Hepatocyte (in vitro differentiated cells): Measurements from ENCODE around the gene CARMIL1. TPM values are rescaled to one million over a fixed set of nuclear protein-coding genes. Genes with fewer than 3 reads are reported as not detected.

Source experiments
- DNase-seq: peaks from one replicate; pipeline ENCODE4 v3.0.0-alpha.2; 2016; ENCODE audit warnings: low spot score
- H2AFZ ChIP-seq: fragments of 200-600 bp; sonication (generic); 2 replicates; pipeline ENCODE4 v1.6.0; 2016; ENCODE audit warnings: antibody characterized with exemption, mild to moderate bottlenecking
- H3K27ac ChIP-seq: fragments of 200-600 bp; sonication (generic); 2 replicates; pipeline ENCODE4 v1.5.1; 2016; ENCODE audit warnings: mild to moderate bottlenecking
- H3K27me3 ChIP-seq: fragments of 200-600 bp; sonication (generic); 2 replicates; pipeline ENCODE4 v1.6.1; 2016
- H3K36me3 ChIP-seq: fragments of 200-600 bp; sonication (generic); replicated peaks from 2 replicates; pipeline ENCODE4 v1.5.1; 2016; ENCODE audit warnings: low read depth; ENCODE audit not compliant: insufficient read depth
- H3K4me1 ChIP-seq: fragments of 200-600 bp; sonication (generic); 2 replicates; pipeline ENCODE4 v1.5.1; 2016; ENCODE audit warnings: mild to moderate bottlenecking, moderate library complexity; ENCODE audit not compliant: insufficient read depth
- H3K4me2 ChIP-seq: fragments of 200-600 bp; sonication (generic); 2 replicates; pipeline ENCODE4 v1.6.0; 2016
- H3K4me3 ChIP-seq: fragments of 200-600 bp; sonication (generic); 2 replicates; pipeline ENCODE4 v1.5.1; 2016; ENCODE audit warnings: mild to moderate bottlenecking
- H3K79me2 ChIP-seq: fragments of 200-600 bp; sonication (generic); 2 replicates; pipeline ENCODE4 v1.6.0; 2017; ENCODE audit warnings: mild to moderate bottlenecking
- H3K9me2 ChIP-seq: fragments of 200-600 bp; sonication (generic); replicated peaks from 2 replicates; pipeline ENCODE4 v1.6.0; 2017; ENCODE audit warnings: mild to moderate bottlenecking; ENCODE audit not compliant: insufficient read depth
- H3K9me3 ChIP-seq: fragments of 200-600 bp; sonication (generic); 2 replicates; pipeline ENCODE4 v1.5.1; 2016; ENCODE audit warnings: low read depth, mild to moderate bottlenecking
- H4K20me1 ChIP-seq: fragments of 200-600 bp; sonication (generic); 2 replicates; pipeline ENCODE4 v1.6.0; 2016; ENCODE audit warnings: mild to moderate bottlenecking; ENCODE audit not compliant: insufficient read depth, poor library complexity, severe bottlenecking
- EZH2 ChIP-seq: fragments of 200-600 bp; sonication (generic); IDR thresholded peaks from 2 replicates; pipeline ENCODE4 v1.6.1; 2016; ENCODE audit warnings: antibody characterized with exemption, mild to moderate bottlenecking, borderline replicate concordance
- EZH2phosphoT487 ChIP-seq: fragments of 200-600 bp; sonication (generic); IDR thresholded peaks from one replicate; pipeline ENCODE4 v1.6.1; 2018; ENCODE audit warnings: antibody characterized with exemption, mild to moderate bottlenecking, low read depth, moderate library complexity; ENCODE audit not compliant: unreplicated experiment, severe bottlenecking
- WGBS: methylation state at CpG from one replicate; pipeline ENCODE4 v1.1.6; 2016; ENCODE audit warnings: low lambda C conversion rate; ENCODE audit errors: missing lambda C conversion rate; 5-methylcytosine and 5-hydroxymethylcytosine counted together
- polyA plus RNA-seq: library from polyadenylated mRNA; unstranded; fragments of >200 nt; fragmentation: Nextera tagmentation; extraction: Ambion mirVana; gene quantifications from 2 replicates; pipeline ENCODE4 v1.2.1, GENCODE V29; 2016
- total RNA-seq: library from RNA; depleted of rRNA; stranded (reverse); fragments of >200 nt; gene quantifications from 2 replicates; pipeline ENCODE4 v1.2.3, GENCODE V29; 2014
- TF ChIP-seq, protein P1 (sequence below): fragments of 200-600 bp; sonication (generic); IDR thresholded peaks from 2 replicates; pipeline ENCODE4 v1.5.1; 2016; ENCODE audit warnings: antibody characterized with exemption, mild to moderate bottlenecking; ENCODE audit not compliant: poor library complexity

Gene CARMIL1
- total and polyA plus RNA-seq, 2 experiments from 2014 or later: 19.5 to 40.6 TPM

- TF ChIP-seq, protein P1, sequence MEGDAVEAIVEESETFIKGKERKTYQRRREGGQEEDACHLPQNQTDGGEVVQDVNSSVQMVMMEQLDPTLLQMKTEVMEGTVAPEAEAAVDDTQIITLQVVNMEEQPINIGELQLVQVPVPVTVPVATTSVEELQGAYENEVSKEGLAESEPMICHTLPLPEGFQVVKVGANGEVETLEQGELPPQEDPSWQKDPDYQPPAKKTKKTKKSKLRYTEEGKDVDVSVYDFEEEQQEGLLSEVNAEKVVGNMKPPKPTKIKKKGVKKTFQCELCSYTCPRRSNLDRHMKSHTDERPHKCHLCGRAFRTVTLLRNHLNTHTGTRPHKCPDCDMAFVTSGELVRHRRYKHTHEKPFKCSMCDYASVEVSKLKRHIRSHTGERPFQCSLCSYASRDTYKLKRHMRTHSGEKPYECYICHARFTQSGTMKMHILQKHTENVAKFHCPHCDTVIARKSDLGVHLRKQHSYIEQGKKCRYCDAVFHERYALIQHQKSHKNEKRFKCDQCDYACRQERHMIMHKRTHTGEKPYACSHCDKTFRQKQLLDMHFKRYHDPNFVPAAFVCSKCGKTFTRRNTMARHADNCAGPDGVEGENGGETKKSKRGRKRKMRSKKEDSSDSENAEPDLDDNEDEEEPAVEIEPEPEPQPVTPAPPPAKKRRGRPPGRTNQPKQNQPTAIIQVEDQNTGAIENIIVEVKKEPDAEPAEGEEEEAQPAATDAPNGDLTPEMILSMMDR: no peak
- TF ChIP-seq EZH2phosphoT487: no peak
- no peak for TF ChIP-seq EZH2
- WGBS: 83% methylated on average over 2 of the region's 2 CpGs
- no peaks in the 10 kb centered on the region for H3K79me2 ChIP-seq
Observed at GRCh38 chr6:25617997-25618396, 338.8 kb downstream of the CARMIL1 start.

DNA sequence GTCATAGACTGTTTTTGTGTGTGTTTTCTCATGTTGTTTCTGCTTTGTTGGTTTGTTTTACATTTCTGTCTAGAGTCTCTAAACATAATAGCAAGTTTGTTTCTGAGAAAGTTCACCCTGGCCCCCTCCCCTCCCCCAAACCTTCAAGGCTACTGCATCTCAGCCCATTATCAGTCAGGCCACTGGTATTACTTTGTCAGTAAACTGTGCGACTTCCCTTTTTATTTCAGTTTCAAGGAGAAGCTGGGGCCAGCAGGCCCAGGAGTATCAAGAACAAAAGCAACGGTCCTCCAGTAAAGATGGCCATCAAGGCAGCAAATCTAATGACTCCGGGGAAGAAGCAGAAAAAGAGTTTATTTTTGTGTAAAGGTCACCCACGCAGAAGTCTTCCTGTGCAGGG, 340.0 kb downstream of the CARMIL1 start:
- Histone ChIP-seq H3K4me1 (no peaks in the 10 kb centered on the region), H3K9me2 (no peaks in the 10 kb centered on the region), H4K20me1 (no peaks in the 10 kb centered on the region), H3K27ac (no peak overlapping the region), H3K4me2 (no peak overlapping the region), H3K27me3 (no peaks in the 10 kb centered on the region), H3K79me2 (no peaks in the 10 kb centered on the region), H3K4me3 (no peak overlapping the region), H3K9me3 (no peaks in the 10 kb centered on the region), H3K36me3 (no peaks in the 10 kb centered on the region), H2AFZ (no peak overlapping the region)
- TF ChIP-seq, protein P1: no peak
- DNase-seq: no peak
- 82% methylated on average over 4 of the region's 4 CpGs for WGBS

More at GRCh38 chr6:25617997-25618396, 338.8 kb downstream of the CARMIL1 start:
- H3K27me3 ChIP-seq: no peaks in the 10 kb centered on the region
- no peaks in the 10 kb centered on the region for H4K20me1 ChIP-seq
- H3K27ac ChIP-seq: no peak overlapping the region
- no peak for DNase-seq
- H3K36me3 ChIP-seq: no peaks in the 10 kb centered on the region
- H2AFZ ChIP-seq: no peak overlapping the region
- H3K9me2 ChIP-seq: no peaks in the 10 kb centered on the region
- no peak overlapping the region for H3K4me3 ChIP-seq
- no peaks in the 10 kb centered on the region for H3K9me3 ChIP-seq
- no peaks in the 10 kb centered on the region for H3K4me1 ChIP-seq
- no peak overlapping the region for H3K4me2 ChIP-seq

DNA sequence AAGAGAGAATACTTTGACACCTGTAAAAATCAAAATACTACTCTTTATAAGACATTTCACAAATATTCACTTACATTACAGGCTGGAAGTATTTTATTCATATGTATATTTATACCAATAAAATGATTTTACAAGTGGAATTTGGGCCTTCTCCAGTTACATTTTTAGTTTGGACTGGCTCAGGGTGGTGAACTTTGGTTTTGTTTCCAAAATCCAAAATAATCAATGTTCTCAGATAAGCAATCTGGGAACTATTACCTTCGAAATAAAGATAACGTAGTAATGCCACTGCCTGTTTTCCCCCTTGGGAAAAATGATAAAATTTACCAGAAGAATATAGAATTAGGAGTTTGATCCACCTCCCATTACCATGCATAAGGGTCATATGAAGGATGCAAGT, 341.2 kb downstream of the CARMIL1 start:
- no peak for DNase-seq
- WGBS: 86% methylated on average over 2 of the region's 2 CpGs
- H3K27ac ChIP-seq: no peak overlapping the region

More for the DNA sequence above, 341.2 kb downstream of the CARMIL1 start:
- no peaks in the 10 kb centered on the region for H3K27me3 ChIP-seq
- no peaks in the 10 kb centered on the region for H3K9me2 ChIP-seq
- no peak overlapping the region for H3K4me2 ChIP-seq
- H3K9me3 ChIP-seq: no peaks in the 10 kb centered on the region
- H3K4me1 ChIP-seq: no peaks in the 10 kb centered on the region
- TF ChIP-seq EZH2 (no peak), EZH2phosphoT487 (no peak)
- TF ChIP-seq, protein P1: no peak
- H2AFZ ChIP-seq: no peak overlapping the region
- no peaks in the 10 kb centered on the region for H3K79me2 ChIP-seq
- no peak overlapping the region for H3K4me3 ChIP-seq
- H4K20me1 ChIP-seq: no peaks in the 10 kb centered on the region
- H3K36me3 ChIP-seq: no peaks in the 10 kb centered on the region
